ENCODE measurements around the gene PRKCE. TPM values are rescaled to one million over a fixed set of nuclear protein-coding genes. Genes with fewer than 3 reads are reported as not detected.

PRKCE gene
- polyA plus RNA-seq, 3 donors: 1.3 to 7.7 (median 2.3) TPM

- H3K4me3 Mint-ChIP-seq: no peak overlapping the region
- peaks cover 0 to 5% (median 1%) of the 10 kb centered on the region in 3 donors for H3K27me3 Mint-ChIP-seq (ENCODE audit: low read depth in 3 of 3)
- no peaks in the 10 kb centered on the region for H3K27me3 ChIP-seq (ENCODE audit: control insufficient read depth in 2 of 2, insufficient read depth in 2 of 2, low read length in 2 of 2)
- no peak for DNase-seq
- TF ChIP-seq CTCF (IDR thresholded peaks at IDR 0.05): no peak
- WGBS (ENCODE audit: insufficient coverage): no CpG with 5 or more reads among the region's 3 CpGs
- peaks cover 1 to 7% of the 10 kb centered on the region in 2 donors for H3K4me1 ChIP-seq (ENCODE audit: control insufficient read depth in 1 of 2, insufficient read depth in 2 of 2, low read length in 2 of 2)
- no peak overlapping the region for H3K4me2 ChIP-seq (replicated peaks; ENCODE audit: extremely low read depth, low read length, poor library complexity, severe bottlenecking)
- H3K27ac ChIP-seq (ENCODE audit: low read depth in 1 of 2, low read length in 2 of 2): no peak overlapping the region
- peaks cover 5% of the 10 kb centered on the region for H3K4me1 Mint-ChIP-seq
- no peak overlapping the region for H3K9ac ChIP-seq (ENCODE audit: insufficient read depth, low read length, poor library complexity, severe bottlenecking)
- H3K27ac Mint-ChIP-seq: no peak overlapping the region
- H4K20me1 ChIP-seq (ENCODE audit: insufficient read depth, low read length): no peaks in the 10 kb centered on the region
- intact Hi-C loops (cut with micrococcal nuclease): no loop called here
- H3K9me3 Mint-ChIP-seq: peaks cover 0 to 3% (median 0%) of the 10 kb centered on the region in 7 donors
- H3K36me3 Mint-ChIP-seq: no peaks in the 10 kb centered on the region
- H3K4me3 ChIP-seq (replicated peaks in 1 of 3; ENCODE audit: low read depth in 2 of 3, low read length in 3 of 3): no peak overlapping the region
- H3K36me3 ChIP-seq (replicated peaks in 1 of 2; ENCODE audit: control insufficient read depth in 1 of 2, insufficient read depth in 2 of 2, low read length in 2 of 2): no peaks in the 10 kb centered on the region
- no peaks in the 10 kb centered on the region for H3K9me3 ChIP-seq (replicated peaks in 1 of 2; ENCODE audit: control insufficient read depth in 1 of 2, insufficient read depth in 1 of 2, low read length in 2 of 2)
- H2AFZ ChIP-seq (ENCODE audit: insufficient read depth, low read depth, low read length, poor library complexity, severe bottlenecking): no peak overlapping the region
- no peaks in the 10 kb centered on the region for H3K79me2 ChIP-seq (ENCODE audit: insufficient read depth, low read length)
Observed at GRCh38 chr2:45631955-45632354, 19.5 kb upstream of the PRKCE start.

- Histone ChIP-seq H3K36me3 (replicated peaks in 1 of 2; ENCODE audit: control insufficient read depth in 1 of 2, insufficient read depth in 2 of 2, low read length in 2 of 2) (no peaks in the 10 kb centered on the region), H4K20me1 (ENCODE audit: insufficient read depth, low read length) (no peaks in the 10 kb centered on the region), H2AFZ (ENCODE audit: insufficient read depth, low read depth, low read length, poor library complexity, severe bottlenecking) (no peak overlapping the region), H3K9ac (ENCODE audit: insufficient read depth, low read length, poor library complexity, severe bottlenecking) (no peak overlapping the region), H3K9me3 (replicated peaks in 1 of 2; ENCODE audit: control insufficient read depth in 1 of 2, insufficient read depth in 1 of 2, low read length in 2 of 2) (no peaks in the 10 kb centered on the region), H3K27me3 (ENCODE audit: control insufficient read depth in 2 of 2, insufficient read depth in 2 of 2, low read length in 2 of 2) (no peaks in the 10 kb centered on the region), H3K79me2 (ENCODE audit: insufficient read depth, low read length) (no peaks in the 10 kb centered on the region), H3K4me1 (ENCODE audit: control insufficient read depth in 1 of 2, insufficient read depth in 2 of 2, low read length in 2 of 2) (peaks cover 13 to 21% of the 10 kb centered on the region in 2 donors), H3K4me2 (replicated peaks; ENCODE audit: extremely low read depth, low read length, poor library complexity, severe bottlenecking) (no peak overlapping the region), H3K27ac (ENCODE audit: low read depth in 1 of 2, low read length in 2 of 2) (no peak overlapping the region), H3K4me3 (replicated peaks in 1 of 3; ENCODE audit: low read depth in 2 of 3, low read length in 3 of 3) (no peak overlapping the region)
- H3K27ac Mint-ChIP-seq: no peak overlapping the region
- intact Hi-C loops (cut with micrococcal nuclease): no loop called here
- H3K36me3 Mint-ChIP-seq: no peaks in the 10 kb centered on the region
- no peak for TF ChIP-seq CTCF (IDR thresholded peaks at IDR 0.05)
- peaks cover 0 to 3% (median 0%) of the 10 kb centered on the region in 7 donors for H3K9me3 Mint-ChIP-seq
- no CpG with 5 or more reads among the region's 5 CpGs for WGBS (ENCODE audit: insufficient coverage)
- peaks cover 18% of the 10 kb centered on the region for H3K4me1 Mint-ChIP-seq
- peaks cover 1 to 14% (median 5%) of the 10 kb centered on the region in 3 donors for H3K27me3 Mint-ChIP-seq (ENCODE audit: low read depth in 3 of 3)
- no peak overlapping the region for H3K4me3 Mint-ChIP-seq
- no peak for DNase-seq
Observed at GRCh38 chr2:45634223-45634622, 17.3 kb upstream of the PRKCE start.
